Spleen (tissue), 7 donors: Measurements from ENCODE around the gene KLHDC4.

Experiments
- POLR2AphosphoS5 ChIP-seq, 3 donors: sonication (generic); formaldehyde crosslinking; IDR thresholded peaks; one replicate each; pipeline ENCODE4 v1.5.1; 2017; ENCODE audit warnings: antibody characterized with exemption in 3 of 3
- TF ChIP-seq, protein P1 (sequence below), 11 experiments: fragments of 200-600 bp in 7 of 11; fragments of 450-650 bp in 4 of 11; sonication (generic) in 4 of 11; IDR thresholded peaks in 8 of 11; conservative IDR thresholded peaks in 3 of 11; 1 replicate in 7 of 11; 2 replicates in 4 of 11; pipeline versions ENCODE4 v1.4.0 to v1.8.0; 2016 to 2021; ENCODE audit warnings: antibody characterized with exemption in 11 of 11, inconsistent platforms in 4 of 11, mild to moderate bottlenecking in 1 of 11
- donor health status: DM: no; HTN: no; CAD: no; lungs with moderate emphysema.
- donor health status: DM: no; HTN: no; CAD: no.
- donor health status: DM: no; HTN: no; CAD: no.

GRCh38 chr16:87701078-87701460 lies 64.7 kb downstream of the KLHDC4 start:
- TF ChIP-seq, protein P1, sequence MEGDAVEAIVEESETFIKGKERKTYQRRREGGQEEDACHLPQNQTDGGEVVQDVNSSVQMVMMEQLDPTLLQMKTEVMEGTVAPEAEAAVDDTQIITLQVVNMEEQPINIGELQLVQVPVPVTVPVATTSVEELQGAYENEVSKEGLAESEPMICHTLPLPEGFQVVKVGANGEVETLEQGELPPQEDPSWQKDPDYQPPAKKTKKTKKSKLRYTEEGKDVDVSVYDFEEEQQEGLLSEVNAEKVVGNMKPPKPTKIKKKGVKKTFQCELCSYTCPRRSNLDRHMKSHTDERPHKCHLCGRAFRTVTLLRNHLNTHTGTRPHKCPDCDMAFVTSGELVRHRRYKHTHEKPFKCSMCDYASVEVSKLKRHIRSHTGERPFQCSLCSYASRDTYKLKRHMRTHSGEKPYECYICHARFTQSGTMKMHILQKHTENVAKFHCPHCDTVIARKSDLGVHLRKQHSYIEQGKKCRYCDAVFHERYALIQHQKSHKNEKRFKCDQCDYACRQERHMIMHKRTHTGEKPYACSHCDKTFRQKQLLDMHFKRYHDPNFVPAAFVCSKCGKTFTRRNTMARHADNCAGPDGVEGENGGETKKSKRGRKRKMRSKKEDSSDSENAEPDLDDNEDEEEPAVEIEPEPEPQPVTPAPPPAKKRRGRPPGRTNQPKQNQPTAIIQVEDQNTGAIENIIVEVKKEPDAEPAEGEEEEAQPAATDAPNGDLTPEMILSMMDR (IDR thresholded peaks at IDR 0.05 in 8 of 11, conservative IDR thresholded peaks at IDR 0.05 in 3 of 11): no peak
- TF ChIP-seq POLR2AphosphoS5 (IDR thresholded peaks at IDR 0.05): peak in 1 of 3 donors; percentile 56
